H54 (cell line): ENCODE measurements around the gene SELENOO.

Source experiments
- DNase-seq: peaks from one replicate; pipeline ENCODE4 v3.0.0; 2011; ENCODE audit warnings: low spot score, mixed read lengths; ENCODE audit not compliant: insufficient read length
- FAIRE-seq: peaks from 3 replicates; lab custom pipeline; 2011; peaks lifted over from hg19 to GRCh38; lab: Jason Lieb, UNC
- POLR2A ChIP-seq: IDR thresholded peaks from 2 replicates; pipeline ENCODE4 v1.6.1; 2011; ENCODE audit warnings: low read depth, mild to moderate bottlenecking, low read length

The SELENOO gene

DNA sequence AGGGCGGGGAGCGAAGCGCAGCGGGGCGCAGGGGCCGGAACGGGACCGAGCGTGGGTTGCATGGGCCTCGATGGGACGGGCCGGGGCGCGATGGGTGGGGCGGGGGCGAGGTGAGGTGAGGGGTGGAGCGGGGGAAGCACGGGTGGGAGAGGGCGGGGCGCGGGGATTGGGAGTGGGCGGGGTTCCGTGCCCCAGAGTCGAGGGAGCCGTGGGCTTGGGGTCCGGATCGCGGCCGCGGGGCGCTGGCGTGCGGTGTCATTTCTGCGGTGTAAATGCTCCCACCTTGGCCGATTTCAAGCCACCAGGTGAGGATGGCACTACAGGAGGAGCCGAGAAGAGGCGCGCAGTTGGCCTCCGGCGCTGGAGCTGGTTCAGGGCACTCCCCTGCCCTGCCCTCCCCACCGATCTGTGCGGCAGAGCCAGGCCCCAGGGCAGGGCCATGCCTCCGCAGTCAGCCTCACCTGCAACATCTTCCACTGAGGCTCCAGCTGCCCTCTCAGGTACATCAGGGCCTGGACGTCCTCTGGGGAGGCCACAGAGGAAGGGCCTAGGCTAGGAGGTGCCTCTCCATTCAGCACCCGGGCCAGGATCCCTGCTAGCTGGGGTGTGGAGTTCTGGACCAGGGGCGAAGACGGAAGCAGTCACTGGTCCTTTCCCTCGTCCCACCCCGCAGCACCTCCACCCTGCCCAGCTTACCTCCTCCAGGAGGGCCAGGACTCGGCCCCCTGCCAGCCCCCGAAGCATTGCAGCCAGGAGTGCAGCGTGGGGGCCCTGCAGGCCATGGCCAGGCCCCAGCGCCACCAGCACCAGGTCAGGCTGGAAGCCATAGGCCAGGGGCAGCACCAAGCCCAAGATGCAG lies 44.6 kb downstream of the SELENOO start:
- TF ChIP-seq POLR2A = no peak
- DNase-seq (no peak), FAIRE-seq (no peak)

DNA sequence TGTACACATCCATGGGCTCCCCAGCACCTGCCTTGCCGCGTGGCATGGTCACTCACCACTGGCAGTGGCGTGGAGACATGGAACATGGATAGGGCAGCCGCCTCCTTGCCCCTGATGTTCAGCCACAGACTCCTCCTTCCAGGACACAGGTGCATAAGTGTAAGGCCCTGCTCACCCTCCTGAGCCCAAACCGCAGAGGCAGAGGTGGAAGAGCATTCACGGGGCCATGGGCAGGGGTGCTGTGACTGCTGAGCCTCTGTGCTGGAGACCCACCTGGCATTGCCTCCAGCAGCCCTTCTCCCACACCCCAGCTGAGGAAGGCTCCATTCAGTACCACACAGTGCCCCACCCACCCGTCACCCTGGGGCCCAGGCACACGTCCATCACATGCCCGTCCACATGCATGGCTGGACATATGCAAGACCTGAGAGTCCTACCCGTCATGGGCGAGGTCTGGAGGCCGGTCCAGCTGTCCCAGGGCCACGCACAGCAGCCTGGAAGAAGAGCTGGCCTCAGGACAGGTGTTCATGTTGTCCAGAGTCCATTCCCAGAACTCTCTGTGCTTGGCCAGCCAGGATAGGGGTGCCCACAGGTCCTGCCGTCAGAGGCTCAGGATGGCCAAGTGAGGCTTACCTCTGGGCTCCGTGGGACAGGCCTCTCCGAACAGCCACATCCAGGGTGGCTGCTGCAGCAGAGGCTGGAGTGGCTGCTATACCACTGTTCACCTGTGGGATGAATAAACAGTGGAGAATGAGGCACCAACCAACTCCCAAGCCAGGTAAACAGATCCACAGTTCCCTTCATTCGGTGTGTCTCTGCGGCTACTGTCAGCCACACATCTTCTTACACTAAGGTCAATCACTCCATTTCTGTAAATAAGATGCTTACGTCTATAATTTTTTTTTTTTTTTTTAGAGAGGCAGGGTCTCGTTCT lies 45.7 kb downstream of the SELENOO start:
- FAIRE-seq (no peak), DNase-seq (no peak)
- TF ChIP-seq POLR2A = no peak

DNA sequence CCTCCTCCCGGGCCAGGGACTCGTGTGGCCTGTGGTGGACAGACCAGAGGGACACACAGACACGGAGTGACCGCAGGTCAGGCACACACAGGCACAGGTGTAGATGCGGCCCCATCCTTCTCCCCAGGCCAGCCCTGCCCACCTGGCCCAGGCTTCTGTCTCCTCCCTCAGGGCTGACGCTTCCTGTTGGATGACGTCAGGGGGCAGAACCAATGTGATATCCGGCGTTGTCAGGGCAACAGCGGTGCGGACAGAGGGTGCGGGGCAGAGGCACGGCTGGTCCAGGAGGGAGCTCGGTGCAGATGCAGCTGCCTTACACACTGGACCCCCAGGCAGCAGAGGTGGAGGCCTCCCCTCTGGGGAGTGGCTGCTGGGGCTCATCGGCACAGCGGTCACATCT lies 46.9 kb downstream of the SELENOO start:
- FAIRE-seq (no peak), DNase-seq (no peak)
- TF ChIP-seq POLR2A = no peak

DNA sequence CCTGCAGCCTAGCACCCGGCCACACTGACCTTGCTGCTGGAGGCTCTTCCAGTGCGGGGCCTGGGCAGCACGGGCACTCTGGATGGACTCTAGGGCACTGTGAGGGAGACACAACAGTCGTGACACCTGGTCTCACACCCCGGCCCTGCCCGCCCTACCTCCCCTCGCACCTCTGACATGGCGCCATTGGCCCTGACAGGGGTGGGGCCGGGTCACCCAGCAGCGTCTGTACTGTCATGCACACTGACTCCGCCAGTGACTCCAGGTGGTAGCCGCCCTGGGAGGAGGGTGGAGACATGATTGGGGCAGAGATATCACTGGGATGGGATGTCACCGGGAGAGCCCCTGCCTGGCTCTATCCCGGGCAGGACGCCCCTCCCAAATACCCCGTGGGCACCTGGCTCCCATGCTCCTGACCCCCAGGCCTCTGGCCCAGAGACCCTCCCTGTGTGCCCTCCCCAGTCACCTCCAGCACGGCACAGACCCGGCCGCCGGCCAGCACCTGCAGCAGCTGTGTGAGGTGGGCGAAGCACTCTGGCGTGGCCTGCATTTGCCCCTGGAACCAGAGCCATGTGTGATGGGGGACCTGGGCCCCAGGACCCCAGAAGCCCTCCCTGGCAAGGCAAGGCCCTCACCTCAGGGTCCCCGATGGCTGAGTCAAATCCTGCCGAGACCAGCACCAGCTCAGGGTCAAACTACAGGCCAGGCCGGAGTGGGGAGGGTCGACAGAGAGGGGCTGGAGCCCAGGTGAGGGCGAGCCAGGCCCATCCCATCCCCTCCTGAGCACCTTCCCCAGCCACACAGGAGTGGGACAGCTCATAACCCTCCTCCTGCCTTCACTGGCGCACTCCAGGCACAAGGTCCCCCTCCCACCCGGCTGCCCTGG lies 47.6 kb downstream of the SELENOO start:
- FAIRE-seq (no peak), DNase-seq (no peak)
- TF ChIP-seq POLR2A = no peak

DNA sequence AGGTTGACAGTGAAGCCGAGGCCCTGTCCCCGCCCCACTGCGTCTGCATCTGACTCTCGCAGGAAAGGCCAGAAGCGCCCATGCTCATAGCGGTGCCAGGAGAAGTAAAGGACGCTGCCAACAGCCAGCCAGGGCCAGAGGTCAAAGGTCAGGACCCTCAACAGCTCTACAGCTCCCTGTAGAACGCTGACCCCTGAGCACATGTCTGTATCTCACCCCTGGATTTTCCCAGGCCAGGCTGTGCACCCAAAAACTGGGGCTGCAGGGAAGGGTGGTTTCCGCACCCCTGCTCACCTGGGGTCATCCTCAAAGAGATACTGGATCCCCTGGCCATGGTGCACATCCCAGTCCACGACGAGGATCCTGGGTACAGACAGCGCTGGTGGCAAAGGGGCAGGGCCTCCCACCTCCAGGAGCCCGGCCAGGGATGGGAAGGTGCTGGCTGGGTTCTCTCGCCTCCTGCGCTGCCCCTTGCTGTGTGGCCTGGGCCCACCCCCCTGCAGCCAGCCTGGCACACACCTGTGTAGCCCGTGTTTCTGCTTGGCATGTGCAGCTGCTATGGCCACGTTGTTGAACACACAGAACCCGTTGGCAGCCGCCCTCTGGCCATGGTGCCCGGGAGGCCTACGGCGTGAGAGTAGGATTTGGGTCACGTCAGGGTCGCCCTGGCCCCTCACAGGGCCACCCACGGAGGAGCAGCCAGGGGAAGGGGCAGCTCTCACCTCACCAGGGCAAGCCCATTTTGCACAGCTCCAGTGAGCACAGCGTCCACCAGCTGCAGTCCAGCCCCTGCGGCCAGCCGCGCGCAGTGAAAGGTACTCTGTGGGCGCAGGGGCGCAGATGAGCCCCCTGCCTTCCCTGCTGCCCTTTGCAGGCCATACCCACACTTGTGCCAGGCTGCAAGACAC lies 48.8 kb downstream of the SELENOO start:
- no peak; the same call in 1 of the 2 replicates for TF ChIP-seq POLR2A
- no peak for DNase-seq
- no peak for FAIRE-seq

DNA sequence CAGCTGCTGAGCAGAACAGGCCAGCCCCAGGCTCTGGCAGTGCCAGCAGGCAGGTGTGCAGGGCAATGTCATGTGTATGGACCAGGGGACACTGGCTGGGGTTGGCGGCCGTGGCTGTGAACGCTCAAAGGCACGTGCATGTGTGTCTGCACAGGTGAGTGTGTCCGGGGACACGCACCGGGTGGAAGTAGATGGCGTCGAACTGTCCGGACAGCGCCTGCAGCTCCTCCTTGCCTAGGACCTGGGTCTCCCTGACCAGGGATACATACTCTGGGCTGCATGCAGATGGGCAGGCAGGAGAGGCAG lies 49.4 kb downstream of the SELENOO start:
- no peak for DNase-seq

DNA sequence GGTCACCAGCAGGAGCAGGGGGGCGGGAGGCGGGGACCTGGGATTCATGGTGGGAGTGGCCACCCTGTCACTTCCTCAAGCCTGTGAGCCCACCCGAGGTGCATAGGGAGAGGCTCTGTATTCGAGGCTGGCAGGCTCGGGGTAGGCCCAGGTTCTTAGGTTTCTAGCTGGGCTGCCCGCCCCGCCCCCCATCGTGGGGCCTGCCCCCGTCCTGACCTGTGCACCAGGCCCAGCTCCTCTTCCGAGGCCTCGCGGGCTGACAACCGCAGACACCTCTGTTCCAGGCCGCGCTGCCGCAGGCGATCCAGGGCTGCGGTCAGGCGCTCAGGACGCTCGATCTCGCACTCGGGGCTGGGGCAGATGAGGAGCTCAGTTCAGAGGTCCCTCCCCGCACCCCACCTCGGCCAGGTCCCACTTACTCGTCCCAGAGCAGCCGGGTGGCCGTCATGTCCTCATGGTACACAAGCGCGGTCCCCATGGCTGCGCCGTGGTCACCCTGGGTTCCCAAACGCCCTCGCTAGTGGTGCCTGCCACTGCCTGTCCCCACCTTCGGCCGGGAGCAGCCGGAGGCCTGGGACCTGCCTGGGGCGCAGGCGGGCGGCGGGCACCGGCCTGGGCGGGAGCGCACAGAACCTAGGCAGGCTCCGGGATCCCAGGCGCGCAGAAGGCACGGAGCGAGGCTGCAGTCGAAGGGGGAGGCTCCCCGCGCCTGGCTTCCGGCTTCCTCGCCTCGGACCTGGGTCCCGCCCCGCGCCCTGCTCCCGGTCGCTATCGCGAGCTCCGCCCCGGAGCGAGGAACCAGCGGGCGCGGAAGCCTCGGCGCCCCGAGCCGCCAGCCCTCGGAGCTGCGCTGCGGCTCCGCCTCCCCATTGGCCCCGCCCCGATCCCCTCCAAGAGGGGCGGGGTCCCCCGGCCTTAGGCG lies 50.0 kb downstream of the SELENOO start, which contains the start of gene HDAC10:
Gene HDAC10, minus strand, starts transcription at position 711 of the 922 bp plus-strand sequence. Its CDS starts 233 bp downstream, at position 478.
- no peak for FAIRE-seq
- peak; percentile 52 for TF ChIP-seq POLR2A
- DNase-seq = peak; percentile 72

More for the DNA sequence above, 49.4 kb downstream of the SELENOO start:
- no peak for TF ChIP-seq POLR2A
- no peak for FAIRE-seq

DNA sequence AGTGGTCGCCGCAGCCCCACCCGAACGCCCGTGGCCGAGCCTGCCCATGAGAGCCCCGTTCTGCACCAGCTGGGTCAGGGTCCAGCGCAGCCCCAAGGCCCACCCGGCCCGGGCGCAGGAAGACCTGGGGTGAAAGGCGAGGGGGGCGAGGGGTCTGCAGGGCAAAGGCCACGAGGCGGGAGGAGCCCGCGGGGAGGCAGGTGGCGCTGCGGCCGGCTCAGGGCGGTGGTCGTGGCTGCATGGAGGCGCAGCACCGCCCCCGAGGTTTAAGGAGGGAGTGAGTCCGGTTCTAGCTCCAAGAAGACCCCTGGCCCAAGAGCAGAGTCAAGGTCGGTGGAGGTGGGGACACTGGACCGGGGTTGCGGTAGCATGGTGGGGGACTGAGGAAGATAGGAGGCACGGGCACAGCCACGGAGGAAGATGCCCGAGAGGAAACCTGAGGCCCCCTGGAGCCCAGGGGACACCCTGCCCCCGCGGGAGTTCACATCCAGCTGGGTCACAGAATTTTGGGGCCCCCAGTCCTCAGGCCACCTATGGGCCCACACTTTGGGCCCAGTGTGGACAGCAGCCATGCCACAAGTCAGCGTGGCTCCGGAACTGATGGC lies 50.8 kb downstream of the SELENOO start:
- FAIRE-seq (no peak), DNase-seq (no peak)
- TF ChIP-seq POLR2A = no peak

DNA sequence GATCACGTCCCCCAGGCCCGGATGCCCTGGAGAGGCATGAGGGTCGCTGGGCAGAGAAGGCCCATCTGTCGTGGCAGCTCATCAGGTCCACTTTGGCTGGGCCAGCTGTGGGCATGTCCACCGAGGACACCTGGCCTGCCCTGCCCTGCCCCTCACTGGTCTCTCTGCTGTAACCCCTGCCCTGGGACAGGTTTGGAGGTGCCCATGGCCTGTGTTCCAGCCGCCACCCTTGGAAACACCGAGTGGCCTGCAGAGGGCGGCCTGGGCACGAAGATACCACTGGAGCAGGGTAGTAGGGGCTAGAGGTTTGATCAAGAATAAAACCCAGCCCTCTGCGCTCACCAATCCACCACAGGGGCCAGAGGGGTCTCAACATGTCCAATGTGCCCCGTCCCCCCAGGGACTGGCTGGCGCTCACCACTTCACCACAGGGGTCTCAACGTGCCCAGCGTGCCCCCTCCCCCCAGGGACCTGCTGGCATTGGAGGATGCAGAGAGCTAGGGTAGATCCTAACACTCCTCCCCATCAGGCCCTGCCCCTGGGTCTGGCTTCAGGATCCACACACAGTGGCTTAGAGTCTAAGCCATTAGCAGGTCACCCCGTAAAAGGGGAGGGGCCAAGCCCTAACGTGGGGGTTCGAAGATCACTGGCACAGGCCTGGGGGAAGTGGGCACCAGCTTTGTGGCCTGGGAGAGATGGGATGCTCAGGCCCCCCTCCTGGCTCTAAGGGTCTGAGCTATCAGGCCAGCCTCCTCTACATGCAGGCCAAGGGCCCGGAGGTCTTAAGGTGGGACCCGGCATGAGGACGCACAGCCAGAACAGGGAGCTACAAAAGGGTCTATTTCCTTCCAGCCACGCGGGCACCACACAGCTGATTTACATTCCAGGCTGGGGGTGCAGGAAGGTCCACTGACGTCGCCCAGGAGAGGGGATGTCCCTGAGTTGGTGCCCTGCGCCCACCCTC lies 51.6 kb downstream of the SELENOO start:
- no peak for FAIRE-seq

DNA sequence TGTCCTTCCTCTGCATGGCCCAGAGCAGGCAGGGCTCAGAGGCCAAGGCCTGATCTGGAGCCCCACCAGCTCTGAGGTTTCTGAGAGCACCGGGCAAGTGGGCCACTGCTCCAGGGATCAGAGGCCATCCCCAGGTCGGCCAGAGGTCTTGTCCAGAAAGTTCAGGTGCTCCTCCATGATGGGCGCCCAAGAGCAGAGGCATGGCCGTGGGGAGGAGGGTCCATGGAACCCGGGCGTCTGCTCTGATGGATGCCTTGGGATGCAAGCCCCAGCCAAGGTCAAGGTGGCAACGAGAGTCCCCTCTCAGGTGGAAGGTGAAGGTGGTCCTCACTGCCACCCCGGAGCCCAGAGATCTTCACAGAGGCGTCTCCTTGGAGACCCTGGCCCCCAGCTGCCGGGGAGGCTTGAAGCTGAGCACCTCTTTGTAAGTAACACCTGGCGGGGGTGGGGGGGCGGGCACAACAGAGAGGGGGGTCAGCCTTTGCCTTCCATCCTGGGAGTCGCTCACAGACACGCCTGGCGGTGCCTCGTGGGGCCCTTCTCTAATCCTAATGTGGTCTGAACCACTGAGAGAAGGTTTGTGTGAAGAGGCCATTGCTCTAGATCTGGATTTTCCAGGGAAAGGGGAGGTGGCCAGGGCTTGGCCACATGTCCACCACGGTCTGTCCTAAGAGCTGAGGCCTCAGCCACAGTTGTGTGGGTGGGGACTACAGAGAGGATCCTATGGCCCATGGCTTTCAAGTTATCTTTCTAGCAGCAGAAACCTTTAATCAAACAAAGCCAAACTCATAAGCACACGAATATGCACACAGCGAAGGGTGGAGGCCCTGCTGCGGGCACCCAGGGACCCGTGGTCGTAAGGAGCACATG lies 52.5 kb downstream of the SELENOO start:
- FAIRE-seq = no peak
- no peak for DNase-seq
- no peak for TF ChIP-seq POLR2A

More for the DNA sequence above, 51.6 kb downstream of the SELENOO start:
- no peak for TF ChIP-seq POLR2A
- DNase-seq = peak; percentile 67
